Breast epithelium (tissue), 4 donors: ENCODE data around the gene ADGRG1. TPM values are rescaled to one million over a fixed set of nuclear protein-coding genes. Genes with fewer than 3 reads are reported as not detected.
"Not testable (repeated sequence)": the region's sequence is repeated elsewhere in the genome, so short reads cannot be mapped to it uniquely, and the experiment has no call there.

ENCODE experiments used
- DNase-seq, 2 donors: peaks; one replicate each; pipeline ENCODE4 v3.0.0-alpha.2; 2019; ENCODE audit warnings: low spot score in 2 of 2
- H3K27ac ChIP-seq, 2 donors: fragments of 200-600 bp; sonication (generic) in 1 of 2; one replicate each; pipeline ENCODE4 v1.5.1; 2016 to 2019; ENCODE audit warnings: mild to moderate bottlenecking in 1 of 2
- H3K27me3 ChIP-seq, 2 donors: fragments of 200-600 bp; sonication (generic) in 1 of 2; one replicate each; pipeline versions ENCODE4 v1.5.1 to v1.6.0; 2017 to 2019; ENCODE audit warnings: control low read depth in 1 of 2, mild to moderate bottlenecking in 1 of 2
- H3K36me3 ChIP-seq: fragments of 200-600 bp; one replicate; pipeline ENCODE4 v1.5.1; 2019
- H3K4me1 ChIP-seq, 2 donors: fragments of 200-600 bp; sonication (generic); one replicate each; pipeline ENCODE4 v1.5.1; 2016 to 2019; ENCODE audit warnings: control low read depth in 1 of 2
- H3K4me3 ChIP-seq, 3 donors: fragments of 200-600 bp; sonication (generic); 1 replicate in 2 of 3; 2 replicates in 1 of 3; pipeline ENCODE4 v1.5.1; 2016 to 2019; ENCODE audit warnings: mild to moderate bottlenecking in 3 of 3, moderate library complexity in 2 of 3
- H3K9me3 ChIP-seq, 2 donors: fragments of 200-600 bp; sonication (generic) in 1 of 2; one replicate each; pipeline ENCODE4 v1.5.1; 2016 to 2019; ENCODE audit warnings: control low read depth in 1 of 2
- CTCF ChIP-seq, 3 donors: fragments of 450-650 bp; IDR thresholded peaks; one replicate each; pipeline ENCODE4 v1.5.1; 2016 to 2017; ENCODE audit warnings: antibody characterized with exemption in 3 of 3, mild to moderate bottlenecking in 3 of 3, moderate library complexity in 3 of 3
- POLR2A ChIP-seq: fragments of 450-650 bp; IDR thresholded peaks from one replicate; pipeline ENCODE4 v1.6.1; 2016; ENCODE audit warnings: antibody characterized with exemption, mild to moderate bottlenecking, moderate library complexity
- POLR2AphosphoS5 ChIP-seq, 3 donors: sonication (generic); formaldehyde crosslinking; IDR thresholded peaks; one replicate each; pipeline ENCODE4 v1.6.1; 2017; ENCODE audit warnings: antibody characterized with exemption in 3 of 3
- intact Hi-C: fragments of 100-400 bp; cut with DNase I; formaldehyde crosslinking; loops from one replicate; pipeline ENCODE4 v1.15.1; 2023; ENCODE audit warnings: low total_unique reads
- total RNA-seq, 3 donors: library from RNA; depleted of rRNA; stranded (reverse); fragments of >200 nt; gene quantifications; one replicate each; pipeline ENCODE4 v1.1.0, GENCODE V29; 2016

ADGRG1 gene
- total RNA-seq, 3 donors from 2014 or later, result 9.4 to 54.1 (median 34.0) TPM

DNA sequence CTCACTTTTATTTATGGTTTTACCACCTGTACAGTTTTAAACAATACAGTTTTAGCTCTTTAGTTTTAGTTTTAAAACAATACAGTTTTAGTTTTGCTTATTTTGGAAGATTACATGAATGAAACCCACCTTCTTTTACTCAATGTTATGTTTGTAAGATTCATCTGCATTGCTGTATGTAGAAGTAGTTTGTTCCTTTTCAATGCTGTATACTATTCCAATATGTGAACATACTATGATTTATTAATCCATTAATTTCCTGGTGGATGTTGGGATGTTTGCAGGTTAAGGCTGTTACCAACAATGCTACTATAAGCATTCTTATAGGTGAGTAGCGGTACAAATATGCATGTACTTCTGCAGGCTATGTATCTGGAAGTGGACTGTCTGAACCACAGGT, 34.4 kb upstream of the ADGRG1 start:
- no peak for DNase-seq
- TF ChIP-seq POLR2AphosphoS5 (IDR thresholded peaks at IDR 0.05), result no peak
- no peak for TF ChIP-seq POLR2A
- TF ChIP-seq CTCF (IDR thresholded peaks at IDR 0.05), result no peak
- intact Hi-C loops, result no loop called here
- H3K27ac ChIP-seq, result no peak overlapping the region
- H3K4me1 ChIP-seq, result no peaks in the 10 kb centered on the region
- no peak overlapping the region for H3K4me3 ChIP-seq
- no peaks in the 10 kb centered on the region for H3K27me3 ChIP-seq
- no peaks in the 10 kb centered on the region for H3K36me3 ChIP-seq
- H3K9me3 ChIP-seq, result peaks cover 0 to 7% of the 10 kb centered on the region in 2 donors

DNA sequence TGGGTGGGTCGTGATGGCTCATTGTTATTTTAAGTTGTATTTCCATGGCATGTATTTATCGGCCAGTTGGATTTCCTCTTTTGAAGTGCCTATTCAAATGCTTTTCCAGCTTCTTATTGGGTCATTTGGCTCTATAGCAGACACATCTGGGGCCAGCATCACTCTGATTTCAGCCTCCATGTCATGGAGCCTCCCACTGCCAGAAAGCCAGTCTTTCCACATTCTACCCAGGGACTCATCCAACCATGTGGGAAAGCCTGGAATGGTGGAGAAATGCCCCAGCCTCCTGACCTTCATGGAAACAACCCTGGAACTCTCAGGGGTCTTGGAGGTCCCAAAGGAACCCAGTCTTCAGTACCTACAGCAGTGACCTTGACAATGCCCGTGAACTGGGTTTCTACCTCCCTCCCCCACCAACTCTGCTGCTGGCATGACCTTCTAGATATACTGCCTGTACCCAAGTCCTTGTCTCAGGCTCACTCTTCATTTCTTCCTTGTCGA, 33.8 kb upstream of the ADGRG1 start:
- no peak for TF ChIP-seq POLR2A
- TF ChIP-seq CTCF (IDR thresholded peaks at IDR 0.05), result no peak
- TF ChIP-seq POLR2AphosphoS5 (IDR thresholded peaks at IDR 0.05), result no peak
- Histone ChIP-seq H3K4me3 (no peak overlapping the region), H3K27me3 (no peaks in the 10 kb centered on the region), H3K9me3 (peaks cover 0 to 7% of the 10 kb centered on the region in 2 donors), H3K4me1 (no peaks in the 10 kb centered on the region), H3K36me3 (no peaks in the 10 kb centered on the region), H3K27ac (no peak overlapping the region)
- DNase-seq, result no peak
- intact Hi-C loops, result no loop called here

GRCh38 chr16:57596234-57596633, 32.2 kb upstream of the ADGRG1 start:
- DNase-seq, H3K36me3 ChIP-seq, H3K4me3 ChIP-seq, intact Hi-C loops, H3K27me3 ChIP-seq, H3K4me1 ChIP-seq, H3K27ac ChIP-seq, H3K9me3 ChIP-seq: not testable (repeated sequence)

- intact Hi-C loops, result no loop called here
Measured at GRCh38 chr16:57598437-57598836, 30.0 kb upstream of the ADGRG1 start.

GRCh38 chr16:57600048-57600835, 28.2 kb upstream of the ADGRG1 start:
- no peak for TF ChIP-seq POLR2A
- peak; percentile 48 to 92 (median 65) for TF ChIP-seq CTCF (IDR thresholded peaks at IDR 0.05)
- no peak overlapping the region for H3K27ac ChIP-seq
- H3K36me3 ChIP-seq, result no peaks in the 10 kb centered on the region
- intact Hi-C loops, result no loop called here
- no peaks in the 10 kb centered on the region for H3K4me1 ChIP-seq
- H3K27me3 ChIP-seq, result no peaks in the 10 kb centered on the region
- H3K4me3 ChIP-seq, result no peak overlapping the region
- DNase-seq, result peak in 1 of 2 donors; percentile 73
- peaks cover 0 to 7% of the 10 kb centered on the region in 2 donors for H3K9me3 ChIP-seq

More at GRCh38 chr16:57598437-57598836, 30.0 kb upstream of the ADGRG1 start:
- H3K4me1 ChIP-seq, result no peaks in the 10 kb centered on the region
- no peak overlapping the region for H3K4me3 ChIP-seq
- H3K9me3 ChIP-seq, result peaks cover 0 to 7% of the 10 kb centered on the region in 2 donors
- no peak overlapping the region for H3K27ac ChIP-seq
- H3K27me3 ChIP-seq, result no peaks in the 10 kb centered on the region
- no peak for DNase-seq
- no peaks in the 10 kb centered on the region for H3K36me3 ChIP-seq
- no peak for TF ChIP-seq POLR2AphosphoS5 (IDR thresholded peaks at IDR 0.05)
- TF ChIP-seq CTCF (IDR thresholded peaks at IDR 0.05), result no peak
- no peak for TF ChIP-seq POLR2A
